CD4-positive, alpha-beta T cell (primary cell): Measurements from ENCODE around the gene CCDC3. TPM values are rescaled to one million over a fixed set of nuclear protein-coding genes. Genes with fewer than 3 reads are reported as not detected.
"Not testable (repeated sequence)": the region's sequence is repeated elsewhere in the genome, so short reads cannot be mapped to it uniquely, and the experiment has no call there.

ENCODE experiments used
- ATAC-seq: fragments of 200-7000 bp; cut with Tn5 transposase; one replicate; pipeline ENCODE4 v1.10.0; 2022; ENCODE audit warnings: mild to moderate bottlenecking; ENCODE audit not compliant: poor library complexity
- CTCF ChIA-PET: fragments of 350-600 bp; sonication (Branson Sonifier 250); formaldehyde crosslinking; loops from one replicate; lab custom pipeline; 2021; ENCODE audit warnings: antibody characterized with exemption, inconsistent platforms; lab: Charles Lee
- POLR2A ChIA-PET: fragments of 350-600 bp; sonication (Branson Sonifier 250); formaldehyde crosslinking; loops from one replicate; lab custom pipeline; 2021; ENCODE audit warnings: antibody characterized with exemption, inconsistent platforms; lab: Charles Lee
- DNase-seq, 14 experiments: peaks; one replicate each; pipeline ENCODE4 v3.0.0-alpha.2; 2013 to 2020; ENCODE audit warnings: mixed read lengths in 2 of 14
- H3K27ac ChIP-seq, 2 donors: one replicate each; pipeline versions ENCODE4 v1.5.1 to v1.7.0; 2013; ENCODE audit warnings: low read length in 2 of 2, low read depth in 1 of 2, mild to moderate bottlenecking in 1 of 2
- H3K27me3 ChIP-seq, 2 experiments: 1 replicate in 1 of 2; 2 replicates in 1 of 2; pipeline versions ENCODE4 v1.6.1 to v1.7.0; 2013; ENCODE audit warnings: low read length in 2 of 2, control low read depth in 1 of 2, mild to moderate bottlenecking in 1 of 2, moderate library complexity in 1 of 2; ENCODE audit not compliant: insufficient read depth in 2 of 2, control insufficient read depth in 1 of 2
- H3K36me3 ChIP-seq: one replicate; pipeline ENCODE4 v1.6.1; 2013; ENCODE audit warnings: low read length, control low read depth; ENCODE audit not compliant: insufficient read depth
- H3K4me1 ChIP-seq: one replicate; pipeline ENCODE4 v1.6.1; 2013; ENCODE audit warnings: low read length, control low read depth; ENCODE audit not compliant: insufficient read depth
- H3K4me3 ChIP-seq: one replicate; pipeline ENCODE4 v1.5.1; 2013; ENCODE audit warnings: mild to moderate bottlenecking, low read length, moderate library complexity
- H3K9me3 ChIP-seq, 2 experiments: 1 replicate in 1 of 2; 2 replicates in 1 of 2; pipeline versions ENCODE4 v1.6.1 to v1.7.0; 2013; ENCODE audit warnings: low read length in 2 of 2, mild to moderate bottlenecking in 2 of 2, control low read depth in 1 of 2, moderate library complexity in 1 of 2; ENCODE audit not compliant: control insufficient read depth in 1 of 2, insufficient read depth in 1 of 2
- H3K27ac Mint-ChIP-seq: one replicate; pipeline ENCODE4 v1.8.0; 2020; ENCODE audit warnings: mixed read lengths
- H3K27me3 Mint-ChIP-seq: one replicate; pipeline ENCODE4 v1.8.0; 2021; ENCODE audit warnings: mixed read lengths
- H3K36me3 Mint-ChIP-seq: one replicate; pipeline ENCODE4 v1.8.0; 2021; ENCODE audit warnings: low read depth, mixed read lengths
- H3K4me1 Mint-ChIP-seq: one replicate; pipeline ENCODE4 v1.8.0; 2021; ENCODE audit warnings: low read depth, mixed read lengths
- H3K4me3 Mint-ChIP-seq: one replicate; pipeline ENCODE4 v1.8.0; 2020; ENCODE audit warnings: mild to moderate bottlenecking, mixed read lengths
- H3K9me3 Mint-ChIP-seq: one replicate; pipeline ENCODE4 v1.8.0; 2020; ENCODE audit warnings: mixed read lengths
- intact Hi-C, 2 experiments: fragments of 100-400 bp; cut with DNase I in 1 of 2; cut with micrococcal nuclease in 1 of 2; formaldehyde crosslinking; loops; one replicate each; pipeline versions ENCODE4 v1.15.1 to v1.9.0; 2023 to 2025; cut with DNase I, micrococcal nuclease
- total RNA-seq, 174 experiments: library from RNA in 2 of 174; stranded (reverse) in 2 of 174; gene quantifications; one replicate each; pipeline ENCODE4 v1.2.3 and lab custom pipeline; 2021 to 2026
- TF ChIP-seq, protein P1 (sequence below): fragments of 200-600 bp; IDR thresholded peaks from one replicate; pipeline ENCODE4 v1.8.0; 2022; ENCODE audit warnings: antibody characterized with exemption, mild to moderate bottlenecking

Gene CCDC3
- total RNA-seq, 2 experiments from 2014 or later = 0.08 TPM; not detected in 1

DNA sequence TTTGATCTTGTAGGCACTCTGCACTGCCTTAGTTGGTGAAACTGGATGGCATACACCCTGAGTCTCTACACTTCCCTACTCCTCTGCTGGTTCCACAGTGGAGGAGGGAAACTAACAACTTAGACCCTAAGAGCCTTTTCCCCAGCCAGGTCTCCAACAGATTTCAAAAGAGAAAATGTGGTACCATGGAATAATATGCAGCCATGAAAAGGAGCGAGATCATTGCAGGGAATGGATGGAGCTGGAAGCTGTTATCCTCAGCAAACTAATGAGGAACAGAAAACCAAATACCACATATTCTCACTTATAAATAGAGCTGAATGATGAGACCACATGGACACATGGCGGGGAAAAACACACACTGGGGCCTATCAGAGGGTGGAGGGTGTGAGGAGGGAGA lies 36.3 kb upstream of the CCDC3 start:
- Histone ChIP-seq H3K4me3 (no peak overlapping the region), H3K27me3 (no peaks in the 10 kb centered on the region), H3K36me3 (no peaks in the 10 kb centered on the region), H3K4me1 (no peaks in the 10 kb centered on the region), H3K9me3 (no peaks in the 10 kb centered on the region), H3K27ac (no peak overlapping the region)
- ChIA-PET POLR2A (no interaction called here), CTCF (no interaction called here)
- H3K9me3 Mint-ChIP-seq = no peaks in the 10 kb centered on the region
- H3K36me3 Mint-ChIP-seq = no peaks in the 10 kb centered on the region
- no peak overlapping the region for H3K27ac Mint-ChIP-seq
- H3K4me1 Mint-ChIP-seq = no peaks in the 10 kb centered on the region
- peaks cover 18% of the 10 kb centered on the region for H3K27me3 Mint-ChIP-seq
- H3K4me3 Mint-ChIP-seq = no peak overlapping the region
- ATAC-seq = no peak
- no peak for DNase-seq
- intact Hi-C loops = no loop called here
- TF ChIP-seq, protein P1, sequence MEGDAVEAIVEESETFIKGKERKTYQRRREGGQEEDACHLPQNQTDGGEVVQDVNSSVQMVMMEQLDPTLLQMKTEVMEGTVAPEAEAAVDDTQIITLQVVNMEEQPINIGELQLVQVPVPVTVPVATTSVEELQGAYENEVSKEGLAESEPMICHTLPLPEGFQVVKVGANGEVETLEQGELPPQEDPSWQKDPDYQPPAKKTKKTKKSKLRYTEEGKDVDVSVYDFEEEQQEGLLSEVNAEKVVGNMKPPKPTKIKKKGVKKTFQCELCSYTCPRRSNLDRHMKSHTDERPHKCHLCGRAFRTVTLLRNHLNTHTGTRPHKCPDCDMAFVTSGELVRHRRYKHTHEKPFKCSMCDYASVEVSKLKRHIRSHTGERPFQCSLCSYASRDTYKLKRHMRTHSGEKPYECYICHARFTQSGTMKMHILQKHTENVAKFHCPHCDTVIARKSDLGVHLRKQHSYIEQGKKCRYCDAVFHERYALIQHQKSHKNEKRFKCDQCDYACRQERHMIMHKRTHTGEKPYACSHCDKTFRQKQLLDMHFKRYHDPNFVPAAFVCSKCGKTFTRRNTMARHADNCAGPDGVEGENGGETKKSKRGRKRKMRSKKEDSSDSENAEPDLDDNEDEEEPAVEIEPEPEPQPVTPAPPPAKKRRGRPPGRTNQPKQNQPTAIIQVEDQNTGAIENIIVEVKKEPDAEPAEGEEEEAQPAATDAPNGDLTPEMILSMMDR = no peak

GRCh38 chr10:13036841-13037240 lies 35.3 kb upstream of the CCDC3 start:
- Histone ChIP-seq H3K4me3 (no peak overlapping the region), H3K27me3 (no peaks in the 10 kb centered on the region)
- H3K27me3 Mint-ChIP-seq = peaks cover 12% of the 10 kb centered on the region

GRCh38 chr10:13035731-13036130 lies 34.2 kb upstream of the CCDC3 start:
- POLR2A ChIA-PET, CTCF ChIA-PET, ATAC-seq, H3K27ac Mint-ChIP-seq, H3K27me3 ChIP-seq, intact Hi-C loops, H3K9me3 ChIP-seq, H3K9me3 Mint-ChIP-seq, H3K4me3 Mint-ChIP-seq, DNase-seq, H3K36me3 ChIP-seq, H3K27ac ChIP-seq, H3K4me1 Mint-ChIP-seq, H3K4me1 ChIP-seq, H3K4me3 ChIP-seq, H3K36me3 Mint-ChIP-seq: not testable (repeated sequence)
- H3K27me3 Mint-ChIP-seq = peaks cover 12% of the 10 kb centered on the region

More at GRCh38 chr10:13036841-13037240, 35.3 kb upstream of the CCDC3 start:
- no peak overlapping the region for H3K27ac Mint-ChIP-seq
- TF ChIP-seq, protein P1 = no peak
- Histone ChIP-seq H3K9me3 (no peaks in the 10 kb centered on the region), H3K4me1 (no peaks in the 10 kb centered on the region), H3K27ac (no peak overlapping the region), H3K36me3 (no peaks in the 10 kb centered on the region)
- ATAC-seq (no peak), DNase-seq (no peak)
- H3K4me1 Mint-ChIP-seq = no peaks in the 10 kb centered on the region
- intact Hi-C loops = no loop called here
- no peaks in the 10 kb centered on the region for H3K36me3 Mint-ChIP-seq
- H3K4me3 Mint-ChIP-seq = no peak overlapping the region
- ChIA-PET POLR2A (no interaction called here), CTCF (no interaction called here)
- peaks cover 4% of the 10 kb centered on the region for H3K9me3 Mint-ChIP-seq

DNA sequence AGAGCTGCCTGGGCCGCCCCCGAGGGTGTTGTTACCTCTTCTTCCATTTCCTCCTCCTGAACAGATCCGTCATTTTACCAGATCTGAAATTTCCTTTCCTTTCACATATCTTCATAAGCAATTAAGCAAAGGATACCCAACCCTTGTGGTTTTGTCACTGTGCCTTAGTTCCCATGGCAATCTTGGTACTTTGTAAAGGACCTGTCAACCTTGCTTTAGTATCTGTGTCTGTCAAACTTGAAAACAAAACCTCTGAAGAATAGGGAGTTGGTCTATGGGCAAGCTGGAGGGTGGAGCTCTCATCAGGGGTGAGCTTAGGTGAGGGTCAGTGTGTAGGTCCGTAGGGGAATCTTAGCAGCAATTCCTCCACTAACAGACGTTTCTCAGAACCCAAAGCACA lies 25.4 kb upstream of the CCDC3 start:
- Histone ChIP-seq H3K4me1 (no peaks in the 10 kb centered on the region), H3K9me3 (peaks cover 0 to 13% of the 10 kb centered on the region in 2 experiments), H3K27ac (no peak overlapping the region), H3K4me3 (no peak overlapping the region), H3K27me3 (peaks cover 3 to 5% of the 10 kb centered on the region in 2 experiments), H3K36me3 (no peaks in the 10 kb centered on the region)
- POLR2A ChIA-PET = no interaction called here
- CTCF ChIA-PET = no interaction called here
- peaks cover 43% of the 10 kb centered on the region for H3K27me3 Mint-ChIP-seq
- H3K36me3 Mint-ChIP-seq = no peaks in the 10 kb centered on the region
- H3K9me3 Mint-ChIP-seq = peaks cover 9% of the 10 kb centered on the region
- ATAC-seq (no peak), DNase-seq (no peak)
- H3K4me3 Mint-ChIP-seq = no peak overlapping the region
- H3K4me1 Mint-ChIP-seq = no peaks in the 10 kb centered on the region
- TF ChIP-seq, protein P1 = no peak
- intact Hi-C loops = no loop called here
- no peak overlapping the region for H3K27ac Mint-ChIP-seq
